ENCODE measurements around the gene DDR1. TPM values are rescaled to one million over a fixed set of nuclear protein-coding genes. Genes with fewer than 3 reads are reported as not detected.
A peak's percentile ranks its signal among the peaks of the same experiment; 100 is the strongest.

The DDR1 gene
- total RNA-seq, 1 experiment from 2014 or later: 580 TPM

DNA sequence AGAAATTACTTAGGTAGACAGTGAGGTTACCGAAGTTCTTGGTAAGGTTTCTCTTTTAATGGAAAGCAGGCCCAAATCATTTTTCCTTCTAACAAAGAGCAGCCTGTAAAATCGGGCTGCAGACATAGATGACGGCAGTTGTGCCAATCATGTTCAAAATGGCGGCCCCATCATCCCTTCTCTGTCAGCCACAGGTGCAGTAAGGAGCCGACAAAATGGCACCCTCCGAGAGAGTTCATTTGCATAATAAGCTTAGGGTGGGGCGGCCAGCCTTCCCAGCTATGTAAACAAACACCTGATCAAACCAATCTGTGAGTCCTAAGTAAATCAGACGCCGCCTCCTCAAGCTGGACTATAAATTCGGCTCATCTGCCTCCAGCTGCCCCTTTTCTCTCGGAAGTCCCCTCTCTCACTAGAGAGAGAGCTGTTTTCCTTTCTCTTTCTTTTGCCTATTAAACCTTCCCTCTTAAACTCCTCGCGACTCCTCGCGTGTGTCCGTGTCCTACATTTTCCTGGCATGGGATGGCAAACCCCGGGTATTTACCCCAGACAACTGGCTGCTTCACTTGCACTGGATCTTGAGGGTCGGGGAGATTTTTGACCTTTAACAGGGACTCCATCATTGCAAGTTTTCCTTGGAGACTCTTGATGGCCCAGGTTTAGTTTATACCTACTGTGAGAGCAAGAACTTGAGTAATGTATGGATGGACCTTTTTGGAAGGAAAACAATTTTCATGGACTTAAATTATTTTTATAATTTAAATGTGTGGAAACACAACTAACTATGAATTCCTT lies 8.9 kb upstream of the DDR1 start:
- BruUV-seq (replicated peaks): no TSS peak
- peaks cover 36% of the 10 kb centered on the region for H3K4me1 Mint-ChIP-seq (ENCODE audit: low read depth, unreplicated experiment)
- H3K4me3 Mint-ChIP-seq (ENCODE audit: low read depth, unreplicated experiment): no peak overlapping the region
- no peak for DNase-seq
- H3K9me3 Mint-ChIP-seq (ENCODE audit: low read depth, unreplicated experiment): peaks cover 14% of the 10 kb centered on the region
- CTCF ChIA-PET: interaction anchor here (0.7 to 2.4 kb wide), 8 partner anchors 32 to 371 kb away, joined by 3 to 15 read pairs (median 4); partner anchors contain the start of genes GTF2H4 and VARS2
- peak overlapping the region; percentile 37 for H3K27ac Mint-ChIP-seq (ENCODE audit: unreplicated experiment)
- TF ChIP-seq, protein P1, sequence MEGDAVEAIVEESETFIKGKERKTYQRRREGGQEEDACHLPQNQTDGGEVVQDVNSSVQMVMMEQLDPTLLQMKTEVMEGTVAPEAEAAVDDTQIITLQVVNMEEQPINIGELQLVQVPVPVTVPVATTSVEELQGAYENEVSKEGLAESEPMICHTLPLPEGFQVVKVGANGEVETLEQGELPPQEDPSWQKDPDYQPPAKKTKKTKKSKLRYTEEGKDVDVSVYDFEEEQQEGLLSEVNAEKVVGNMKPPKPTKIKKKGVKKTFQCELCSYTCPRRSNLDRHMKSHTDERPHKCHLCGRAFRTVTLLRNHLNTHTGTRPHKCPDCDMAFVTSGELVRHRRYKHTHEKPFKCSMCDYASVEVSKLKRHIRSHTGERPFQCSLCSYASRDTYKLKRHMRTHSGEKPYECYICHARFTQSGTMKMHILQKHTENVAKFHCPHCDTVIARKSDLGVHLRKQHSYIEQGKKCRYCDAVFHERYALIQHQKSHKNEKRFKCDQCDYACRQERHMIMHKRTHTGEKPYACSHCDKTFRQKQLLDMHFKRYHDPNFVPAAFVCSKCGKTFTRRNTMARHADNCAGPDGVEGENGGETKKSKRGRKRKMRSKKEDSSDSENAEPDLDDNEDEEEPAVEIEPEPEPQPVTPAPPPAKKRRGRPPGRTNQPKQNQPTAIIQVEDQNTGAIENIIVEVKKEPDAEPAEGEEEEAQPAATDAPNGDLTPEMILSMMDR (IDR thresholded peaks at IDR 0.05; ENCODE audit: unreplicated experiment): no peak
- H3K27me3 Mint-ChIP-seq (ENCODE audit: unreplicated experiment): no peaks in the 10 kb centered on the region
- H3K36me3 Mint-ChIP-seq (ENCODE audit: insufficient read depth, unreplicated experiment): peaks cover 16% of the 10 kb centered on the region
- intact Hi-C loops (cut with micrococcal nuclease; ENCODE audit: unreplicated experiment): loop anchor here (2.0 kb wide), 1 partner anchor 131 kb away; the partner anchor contains the start of gene IER3

DNA sequence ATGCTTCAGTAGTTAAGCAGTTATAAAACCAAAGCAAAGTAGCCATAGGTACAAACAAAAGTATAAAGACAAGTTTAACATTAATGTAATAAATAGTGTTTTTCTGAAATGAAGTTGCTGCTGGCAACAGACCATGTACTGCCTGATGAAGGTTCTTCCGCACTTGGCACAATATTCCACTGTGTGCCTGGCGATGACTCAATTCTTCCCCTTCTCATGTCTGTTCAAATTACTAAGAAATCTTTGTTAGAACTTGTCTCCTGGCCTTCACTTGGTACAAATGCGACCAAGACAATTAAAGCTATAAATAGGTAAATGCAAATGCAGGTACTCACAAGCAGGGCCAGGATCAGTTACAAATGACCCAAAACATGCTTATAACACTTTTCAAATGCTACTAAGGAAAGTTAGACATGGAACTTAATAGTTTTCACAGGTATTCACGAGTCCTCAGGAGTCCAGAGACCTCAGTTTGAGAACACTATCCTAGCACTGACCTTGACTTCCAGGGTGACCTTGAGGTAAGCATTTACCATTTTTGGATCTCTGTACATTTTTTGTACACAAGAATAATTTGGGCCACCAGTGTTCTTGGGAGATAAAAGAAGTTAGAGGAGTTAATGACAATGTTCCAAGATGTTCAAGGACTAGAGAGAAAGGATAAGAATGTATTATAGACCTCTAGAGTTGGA lies 8.1 kb upstream of the DDR1 start:
- TF ChIP-seq, protein P1 (IDR thresholded peaks at IDR 0.05; ENCODE audit: unreplicated experiment): no peak
- no TSS peak for BruUV-seq (replicated peaks)
- CTCF ChIA-PET: interaction anchor here (0.6 to 2.4 kb wide), 10 partner anchors 32 to 204 kb away, joined by 3 to 15 read pairs (median 4); partner anchors contain the start of genes GTF2H4 and VARS2
- peaks cover 16% of the 10 kb centered on the region for H3K36me3 Mint-ChIP-seq (ENCODE audit: insufficient read depth, unreplicated experiment)
- peaks cover 14% of the 10 kb centered on the region for H3K9me3 Mint-ChIP-seq (ENCODE audit: low read depth, unreplicated experiment)
- H3K27ac Mint-ChIP-seq (ENCODE audit: unreplicated experiment): peak overlapping the region; percentile 37
- no peak overlapping the region for H3K4me3 Mint-ChIP-seq (ENCODE audit: low read depth, unreplicated experiment)
- intact Hi-C loops (cut with micrococcal nuclease; ENCODE audit: unreplicated experiment): loop anchor here (2.0 kb wide), 1 partner anchor 131 kb away; the partner anchor contains the start of gene IER3
- H3K4me1 Mint-ChIP-seq (ENCODE audit: low read depth, unreplicated experiment): peaks cover 43% of the 10 kb centered on the region
- peaks cover 6% of the 10 kb centered on the region for H3K27me3 Mint-ChIP-seq (ENCODE audit: unreplicated experiment)
- peak; percentile 73 for DNase-seq

DNA sequence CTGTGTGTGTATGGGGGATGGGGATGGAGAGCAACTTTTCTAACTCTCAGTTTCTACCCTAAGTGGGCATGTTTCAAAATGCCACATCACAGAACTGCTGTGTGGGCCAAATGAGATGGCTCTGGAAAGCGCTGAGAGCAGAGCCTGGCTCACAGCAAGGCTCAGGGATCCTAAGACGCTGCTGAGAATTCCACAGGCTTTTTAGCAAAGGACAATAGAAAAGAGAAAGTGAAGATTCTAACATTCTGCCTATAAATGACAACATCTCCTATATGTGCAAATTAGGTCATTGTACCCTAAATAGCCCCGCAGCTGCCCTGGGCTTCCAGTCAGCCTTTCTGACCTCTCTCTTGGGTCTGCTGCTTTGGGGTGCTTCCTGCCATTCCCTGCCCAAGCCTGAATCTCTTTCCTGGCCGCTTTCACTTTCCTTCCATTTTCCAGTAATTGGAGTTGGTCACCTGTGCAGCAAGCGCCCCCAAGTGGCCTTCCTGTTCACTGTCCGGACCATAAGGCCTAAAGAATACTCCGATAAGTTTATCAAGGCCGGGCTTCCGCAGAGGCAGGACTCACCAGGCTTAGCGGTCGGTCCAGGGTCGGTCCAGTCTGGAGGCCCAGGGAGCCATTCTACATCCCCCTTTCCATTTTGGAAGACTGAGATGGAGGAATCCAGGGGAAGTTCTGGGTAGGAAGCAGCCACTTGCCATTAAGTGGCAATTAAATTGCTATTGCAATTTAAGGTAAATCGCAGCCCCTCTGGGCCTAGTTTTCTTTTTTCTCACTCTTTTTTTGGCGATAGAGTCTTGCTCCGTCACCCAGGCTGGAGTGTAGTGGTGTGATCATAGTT lies 6.7 kb upstream of the DDR1 start:
- Mint-ChIP-seq H3K27me3 (ENCODE audit: unreplicated experiment) (peaks cover 16% of the 10 kb centered on the region), H3K27ac (ENCODE audit: unreplicated experiment) (peak overlapping the region; percentile 61), H3K9me3 (ENCODE audit: low read depth, unreplicated experiment) (peaks cover 7% of the 10 kb centered on the region), H3K4me3 (ENCODE audit: low read depth, unreplicated experiment) (peak overlapping the region; percentile 47), H3K4me1 (ENCODE audit: low read depth, unreplicated experiment) (peaks cover 58% of the 10 kb centered on the region), H3K36me3 (ENCODE audit: insufficient read depth, unreplicated experiment) (peaks cover 21% of the 10 kb centered on the region)
- TF ChIP-seq, protein P1 (IDR thresholded peaks at IDR 0.05; ENCODE audit: unreplicated experiment): peak; percentile 98
- no TSS peak for BruUV-seq (replicated peaks)
- peak; percentile 97 for DNase-seq
- CTCF ChIA-PET: interaction anchor here (0.9 to 2.4 kb wide), 4 partner anchors 9 to 202 kb away, joined by 3 to 15 read pairs (median 6); no protein-coding TSS in a partner anchor
- intact Hi-C loops (cut with micrococcal nuclease; ENCODE audit: unreplicated experiment): loop anchor here (1.0 to 2.0 kb wide), 3 partner anchors 49 to 1368 kb away; partner anchors contain the start of gene IER3
